ENCODE data around the gene GRIK4.

The GRIK4 gene

GRCh38 chr11:120928627-120929026, 417.1 kb downstream of the GRIK4 start:
- peak; percentile 47 for DNase-seq

GRCh38 chr11:120929090-120929489, 417.5 kb downstream of the GRIK4 start:
- DNase-seq: no peak

GRCh38 chr11:120929664-120930154, 418.2 kb downstream of the GRIK4 start:
- peak; percentile 92 for DNase-seq

GRCh38 chr11:120931057-120931779, 419.7 kb downstream of the GRIK4 start:
- DNase-seq: no peak

GRCh38 chr11:120932305-120932915, 420.9 kb downstream of the GRIK4 start:
- no peak for DNase-seq

GRCh38 chr11:120936356-120936755, 424.8 kb downstream of the GRIK4 start:
- DNase-seq: no peak

GRCh38 chr11:120937501-120937900, 426.0 kb downstream of the GRIK4 start:
- no peak for DNase-seq

- DNase-seq: no peak
Observed at GRCh38 chr11:120938260-120938659, 426.7 kb downstream of the GRIK4 start.

GRCh38 chr11:120940160-120940848, 428.8 kb downstream of the GRIK4 start:
- DNase-seq: peak; percentile 97

GRCh38 chr11:120941000-120941399, 429.5 kb downstream of the GRIK4 start:
- DNase-seq: no peak

GRCh38 chr11:120942701-120943100, 431.2 kb downstream of the GRIK4 start:
- no peak for DNase-seq

- no peak for DNase-seq
Observed at GRCh38 chr11:120945042-120945441, 433.5 kb downstream of the GRIK4 start.

- DNase-seq: no peak
Observed at GRCh38 chr11:120950880-120951279, 439.3 kb downstream of the GRIK4 start.

GRCh38 chr11:120952461-120953434, 441.2 kb downstream of the GRIK4 start:
- peak; percentile 95 for DNase-seq

GRCh38 chr11:120954381-120954780, 442.8 kb downstream of the GRIK4 start:
- no peak for DNase-seq

GRCh38 chr11:120956710-120957495, 445.4 kb downstream of the GRIK4 start:
- DNase-seq: peak; percentile 31

GRCh38 chr11:120958185-120958584, 446.6 kb downstream of the GRIK4 start:
- no peak for DNase-seq

GRCh38 chr11:120959189-120959588, 447.6 kb downstream of the GRIK4 start:
- DNase-seq: no peak

- no peak for DNase-seq
Observed at GRCh38 chr11:120964857-120965256, 453.3 kb downstream of the GRIK4 start.

GRCh38 chr11:120966840-120967239, 455.3 kb downstream of the GRIK4 start:
- DNase-seq: no peak

GRCh38 chr11:120969993-120970392, 458.4 kb downstream of the GRIK4 start:
- no peak for DNase-seq

GRCh38 chr11:120971825-120972224, 460.3 kb downstream of the GRIK4 start:
- DNase-seq: no peak

All from NCI-H526 treated with DMSO at 0.1 percent for 48 hours (cell line).